ENCODE measurements around the gene VPS13D.
A peak's percentile ranks its signal among the peaks of the same experiment; 100 is the strongest.

DNA sequence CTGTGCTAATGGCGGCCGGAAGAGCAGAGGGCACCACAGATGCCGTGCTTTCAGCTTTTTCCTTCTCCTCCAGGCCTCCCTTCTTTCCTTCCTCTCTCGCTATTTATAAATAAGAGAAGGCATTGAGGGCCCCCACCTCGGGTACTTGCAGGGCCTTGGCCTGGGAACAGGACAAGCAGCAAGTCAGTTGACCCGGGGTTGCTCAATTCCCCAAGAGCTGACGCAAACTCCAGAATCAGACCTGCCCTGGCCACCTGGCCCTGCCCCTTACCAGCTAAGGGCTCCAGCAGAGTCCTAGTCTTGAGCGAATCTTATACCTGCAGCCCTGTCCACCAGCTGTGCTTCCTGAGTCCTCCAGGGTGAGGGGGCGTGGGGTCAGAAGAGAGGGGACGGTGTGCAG lies 49.5 kb upstream of the VPS13D start:
- peak; percentile 17 for TF ChIP-seq POLR2A (IDR thresholded peaks at IDR 0.05)
- TF ChIP-seq, protein P1, sequence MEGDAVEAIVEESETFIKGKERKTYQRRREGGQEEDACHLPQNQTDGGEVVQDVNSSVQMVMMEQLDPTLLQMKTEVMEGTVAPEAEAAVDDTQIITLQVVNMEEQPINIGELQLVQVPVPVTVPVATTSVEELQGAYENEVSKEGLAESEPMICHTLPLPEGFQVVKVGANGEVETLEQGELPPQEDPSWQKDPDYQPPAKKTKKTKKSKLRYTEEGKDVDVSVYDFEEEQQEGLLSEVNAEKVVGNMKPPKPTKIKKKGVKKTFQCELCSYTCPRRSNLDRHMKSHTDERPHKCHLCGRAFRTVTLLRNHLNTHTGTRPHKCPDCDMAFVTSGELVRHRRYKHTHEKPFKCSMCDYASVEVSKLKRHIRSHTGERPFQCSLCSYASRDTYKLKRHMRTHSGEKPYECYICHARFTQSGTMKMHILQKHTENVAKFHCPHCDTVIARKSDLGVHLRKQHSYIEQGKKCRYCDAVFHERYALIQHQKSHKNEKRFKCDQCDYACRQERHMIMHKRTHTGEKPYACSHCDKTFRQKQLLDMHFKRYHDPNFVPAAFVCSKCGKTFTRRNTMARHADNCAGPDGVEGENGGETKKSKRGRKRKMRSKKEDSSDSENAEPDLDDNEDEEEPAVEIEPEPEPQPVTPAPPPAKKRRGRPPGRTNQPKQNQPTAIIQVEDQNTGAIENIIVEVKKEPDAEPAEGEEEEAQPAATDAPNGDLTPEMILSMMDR (IDR thresholded peaks at IDR 0.05): no peak

Data from right lobe of liver (tissue), 4 donors.